ENCODE measurements around the gene MAGI1.

MAGI1 gene

GRCh38 chr3:65361448-65361847, 677.3 kb downstream of the MAGI1 start:
- Histone ChIP-seq H3K4me3 (no peak overlapping the region), H3K9me3 (no peaks in the 10 kb centered on the region), H3K4me1 (no peaks in the 10 kb centered on the region), H3K27ac (no peak overlapping the region), H3K36me3 (peaks cover 40 to 66% (median 45%) of the 10 kb centered on the region in 3 donors), H3K27me3 (no peaks in the 10 kb centered on the region)
- TF ChIP-seq, protein P1, sequence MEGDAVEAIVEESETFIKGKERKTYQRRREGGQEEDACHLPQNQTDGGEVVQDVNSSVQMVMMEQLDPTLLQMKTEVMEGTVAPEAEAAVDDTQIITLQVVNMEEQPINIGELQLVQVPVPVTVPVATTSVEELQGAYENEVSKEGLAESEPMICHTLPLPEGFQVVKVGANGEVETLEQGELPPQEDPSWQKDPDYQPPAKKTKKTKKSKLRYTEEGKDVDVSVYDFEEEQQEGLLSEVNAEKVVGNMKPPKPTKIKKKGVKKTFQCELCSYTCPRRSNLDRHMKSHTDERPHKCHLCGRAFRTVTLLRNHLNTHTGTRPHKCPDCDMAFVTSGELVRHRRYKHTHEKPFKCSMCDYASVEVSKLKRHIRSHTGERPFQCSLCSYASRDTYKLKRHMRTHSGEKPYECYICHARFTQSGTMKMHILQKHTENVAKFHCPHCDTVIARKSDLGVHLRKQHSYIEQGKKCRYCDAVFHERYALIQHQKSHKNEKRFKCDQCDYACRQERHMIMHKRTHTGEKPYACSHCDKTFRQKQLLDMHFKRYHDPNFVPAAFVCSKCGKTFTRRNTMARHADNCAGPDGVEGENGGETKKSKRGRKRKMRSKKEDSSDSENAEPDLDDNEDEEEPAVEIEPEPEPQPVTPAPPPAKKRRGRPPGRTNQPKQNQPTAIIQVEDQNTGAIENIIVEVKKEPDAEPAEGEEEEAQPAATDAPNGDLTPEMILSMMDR (IDR thresholded peaks at IDR 0.05), result no peak
- intact Hi-C loops (cut with DNase I; ENCODE audit: low total_unique reads), result no loop called here
- no peak for DNase-seq

- no peak for DNase-seq
- H3K9me3 ChIP-seq, result no peaks in the 10 kb centered on the region
- TF ChIP-seq, protein P1 (IDR thresholded peaks at IDR 0.05), result no peak
- H3K27ac ChIP-seq, result no peak overlapping the region
- peak overlapping the region in 1 of 2 donors; percentile 1 for H3K4me3 ChIP-seq
- intact Hi-C loops (cut with DNase I; ENCODE audit: low total_unique reads), result no loop called here
- peaks cover 12 to 43% (median 18%) of the 10 kb centered on the region in 3 donors for H3K36me3 ChIP-seq
- no peaks in the 10 kb centered on the region for H3K27me3 ChIP-seq
- no peaks in the 10 kb centered on the region for H3K4me1 ChIP-seq
Observed at GRCh38 chr3:65356331-65357248, 682.1 kb downstream of the MAGI1 start.

DNA sequence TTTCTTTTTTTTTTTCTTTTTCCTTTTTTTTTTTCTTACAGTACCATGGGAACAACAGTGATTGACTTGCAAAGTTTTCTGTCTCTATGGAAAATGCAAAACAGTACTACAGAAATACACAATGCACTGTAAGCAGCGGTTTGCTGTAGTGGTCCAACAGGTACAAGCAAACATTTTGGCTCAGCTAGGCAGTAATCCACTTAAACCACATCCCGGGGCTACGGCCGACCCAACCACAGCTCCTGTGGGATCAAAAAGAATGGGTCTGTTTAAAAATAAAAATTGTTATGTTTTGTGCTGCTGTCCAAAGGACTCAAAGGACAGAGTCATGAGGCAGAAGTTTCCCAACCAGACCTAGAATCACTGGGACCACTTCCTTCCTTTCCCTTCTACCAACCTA, 683.8 kb downstream of the MAGI1 start:
- Histone ChIP-seq H3K27me3 (no peaks in the 10 kb centered on the region), H3K36me3 (peaks cover 0 to 26% (median 5%) of the 10 kb centered on the region in 3 donors), H3K4me3 (no peak overlapping the region), H3K4me1 (no peaks in the 10 kb centered on the region), H3K27ac (no peak overlapping the region), H3K9me3 (no peaks in the 10 kb centered on the region)
- no peak for DNase-seq
- TF ChIP-seq, protein P1 (IDR thresholded peaks at IDR 0.05), result no peak
- intact Hi-C loops (cut with DNase I; ENCODE audit: low total_unique reads), result no loop called here

GRCh38 chr3:65352951-65353350, 685.8 kb downstream of the MAGI1 start:
- Histone ChIP-seq H3K27ac (no peak overlapping the region), H3K9me3 (no peaks in the 10 kb centered on the region), H3K4me1 (no peaks in the 10 kb centered on the region), H3K27me3 (no peaks in the 10 kb centered on the region), H3K36me3 (peaks cover 0 to 12% (median 0%) of the 10 kb centered on the region in 3 donors), H3K4me3 (no peak overlapping the region)
- intact Hi-C loops (cut with DNase I; ENCODE audit: low total_unique reads), result no loop called here
- DNase-seq, result no peak
- TF ChIP-seq, protein P1 (IDR thresholded peaks at IDR 0.05), result no peak

GRCh38 chr3:65351753-65352152, 687.0 kb downstream of the MAGI1 start:
- DNase-seq, result no peak
- H3K27me3 ChIP-seq, result no peaks in the 10 kb centered on the region
- TF ChIP-seq, protein P1 (IDR thresholded peaks at IDR 0.05), result no peak
- no peak overlapping the region for H3K27ac ChIP-seq
- peaks cover 0 to 7% (median 0%) of the 10 kb centered on the region in 3 donors for H3K36me3 ChIP-seq
- H3K9me3 ChIP-seq, result no peaks in the 10 kb centered on the region
- intact Hi-C loops (cut with DNase I; ENCODE audit: low total_unique reads), result no loop called here
- H3K4me3 ChIP-seq, result no peak overlapping the region
- no peaks in the 10 kb centered on the region for H3K4me1 ChIP-seq

All from tibial artery (tissue), 4 donors.